AG04449 (cell line): ENCODE measurements around the gene YWHAH.

Experiments used
- CTCF ChIA-PET: fragments of 350-600 bp; formaldehyde crosslinking; extraction: SDS; loops from one replicate; lab custom pipeline; 2021; ENCODE audit warnings: antibody characterized with exemption; lab: Yijun Ruan, JAX
- POLR2A ChIA-PET: fragments of 400-600, 350-600 bp; formaldehyde crosslinking; extraction: SDS; loops from one replicate; lab custom pipeline; 2020; ENCODE audit warnings: antibody characterized with exemption, inconsistent platforms; lab: Yijun Ruan, JAX
- DNase-seq: peaks from one replicate; pipeline ENCODE4 v3.0.0-alpha.2; 2010; ENCODE audit warnings: low read depth, low spot score
- H3K4me3 ChIP-seq: 2 replicates; pipeline ENCODE4 v1.5.1; 2011; ENCODE audit warnings: low read depth, mild to moderate bottlenecking, control low read depth, low read length
- TF ChIP-seq, protein P1 (sequence below): IDR thresholded peaks from one replicate; pipeline ENCODE4 v1.5.1; 2011; ENCODE audit warnings: mild to moderate bottlenecking, moderate library complexity, low read length, control low read depth, inconsistent platforms; ENCODE audit not compliant: insufficient read depth; ENCODE audit errors: missing control alignments

The YWHAH gene

GRCh38 chr22:31943978-31944699 is at the start of gene YWHAH:
Gene YWHAH (plus strand): TSS chr22:31944535. CDS start chr22:31944734, 199 bp downstream.
- TF ChIP-seq, protein P1, sequence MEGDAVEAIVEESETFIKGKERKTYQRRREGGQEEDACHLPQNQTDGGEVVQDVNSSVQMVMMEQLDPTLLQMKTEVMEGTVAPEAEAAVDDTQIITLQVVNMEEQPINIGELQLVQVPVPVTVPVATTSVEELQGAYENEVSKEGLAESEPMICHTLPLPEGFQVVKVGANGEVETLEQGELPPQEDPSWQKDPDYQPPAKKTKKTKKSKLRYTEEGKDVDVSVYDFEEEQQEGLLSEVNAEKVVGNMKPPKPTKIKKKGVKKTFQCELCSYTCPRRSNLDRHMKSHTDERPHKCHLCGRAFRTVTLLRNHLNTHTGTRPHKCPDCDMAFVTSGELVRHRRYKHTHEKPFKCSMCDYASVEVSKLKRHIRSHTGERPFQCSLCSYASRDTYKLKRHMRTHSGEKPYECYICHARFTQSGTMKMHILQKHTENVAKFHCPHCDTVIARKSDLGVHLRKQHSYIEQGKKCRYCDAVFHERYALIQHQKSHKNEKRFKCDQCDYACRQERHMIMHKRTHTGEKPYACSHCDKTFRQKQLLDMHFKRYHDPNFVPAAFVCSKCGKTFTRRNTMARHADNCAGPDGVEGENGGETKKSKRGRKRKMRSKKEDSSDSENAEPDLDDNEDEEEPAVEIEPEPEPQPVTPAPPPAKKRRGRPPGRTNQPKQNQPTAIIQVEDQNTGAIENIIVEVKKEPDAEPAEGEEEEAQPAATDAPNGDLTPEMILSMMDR, result no peak
- POLR2A ChIA-PET, result no interaction called here
- peak within 1 kb of the TSS; percentile 78 for H3K4me3 ChIP-seq
- DNase-seq, result peak; percentile 12
- CTCF ChIA-PET, result interaction anchor here (2.6 kb wide), 1 partner anchor 278 kb away, joined by 7 read pairs; no protein-coding TSS in a partner anchor

GRCh38 chr22:31895411-31896123 is 48.8 kb upstream of the YWHAH start:
- TF ChIP-seq, protein P1, result no peak
- no peak overlapping the region for H3K4me3 ChIP-seq
- ChIA-PET POLR2A (no interaction called here), CTCF (no interaction called here)
- DNase-seq, result no peak

DNA sequence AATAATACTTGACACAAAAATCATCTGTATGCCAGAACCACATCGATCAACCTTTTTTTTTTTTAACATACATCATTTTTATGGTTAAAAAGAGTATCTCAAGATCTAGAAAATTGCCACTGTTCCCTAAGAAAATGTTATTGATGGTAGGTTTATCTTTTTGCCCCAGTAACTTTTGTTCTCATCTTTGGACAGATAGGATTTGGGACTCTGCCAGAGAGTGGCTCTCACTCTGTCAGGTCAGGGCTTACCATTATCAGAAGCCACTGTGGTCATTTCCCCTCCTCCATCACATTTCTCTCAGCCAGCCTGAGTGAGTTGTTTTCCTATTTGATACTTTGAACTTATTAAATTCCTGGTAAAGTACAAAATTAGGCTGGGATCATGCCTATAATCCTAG is 47.9 kb upstream of the YWHAH start:
- TF ChIP-seq, protein P1, result no peak

GRCh38 chr22:31897842-31898805 is 46.2 kb upstream of the YWHAH start:
- no peak for DNase-seq
- TF ChIP-seq, protein P1, result no peak
- ChIA-PET CTCF (interaction anchor here (0.7 to 1.2 kb wide), 2 partner anchors 8 to 9 kb away, joined by 3 read pairs; no protein-coding TSS in a partner anchor), POLR2A (no interaction called here)
- no peak overlapping the region for H3K4me3 ChIP-seq

More for the DNA sequence above, 47.9 kb upstream of the YWHAH start:
- no peak for DNase-seq
- no peak overlapping the region for H3K4me3 ChIP-seq
- CTCF ChIA-PET, result no interaction called here
- POLR2A ChIA-PET, result no interaction called here

GRCh38 chr22:31898926-31899325 is 45.4 kb upstream of the YWHAH start:
- TF ChIP-seq, protein P1, result no peak
- DNase-seq, result no peak
- CTCF ChIA-PET, result interaction anchor here (0.7 to 1.2 kb wide), 2 partner anchors 9 to 10 kb away, joined by 3 read pairs; no protein-coding TSS in a partner anchor
- H3K4me3 ChIP-seq, result no peak overlapping the region
- POLR2A ChIA-PET, result no interaction called here
